GM10248 (cell line): ENCODE results near the gene RAPGEF6.
A peak's percentile ranks its signal among the peaks of the same experiment; 100 is the strongest.

Experiments used
- CTCF ChIA-PET: fragments of 300-600 bp; sonication (Branson Sonifier 250); formaldehyde crosslinking; extraction: SDS; loops from one replicate; lab custom pipeline; 2021; ENCODE audit warnings: antibody characterized with exemption; lab: Yijun Ruan, JAX
- POLR2A ChIA-PET: fragments of 350-650 bp; sonication (Branson Sonifier 250); formaldehyde crosslinking; extraction: SDS; loops from one replicate; lab custom pipeline; 2020; ENCODE audit warnings: antibody characterized with exemption; lab: Yijun Ruan, JAX
- DNase-seq: peaks from one replicate; pipeline ENCODE4 v3.0.0; 2012; ENCODE audit errors: extremely low spot score
- TF ChIP-seq, protein P1 (sequence below): IDR thresholded peaks from 2 replicates; pipeline ENCODE4 v1.5.1; 2012; ENCODE audit warnings: mild to moderate bottlenecking, low read depth; ENCODE audit errors: extremely low read depth, missing control alignments, control extremely low read depth

The RAPGEF6 gene

DNA sequence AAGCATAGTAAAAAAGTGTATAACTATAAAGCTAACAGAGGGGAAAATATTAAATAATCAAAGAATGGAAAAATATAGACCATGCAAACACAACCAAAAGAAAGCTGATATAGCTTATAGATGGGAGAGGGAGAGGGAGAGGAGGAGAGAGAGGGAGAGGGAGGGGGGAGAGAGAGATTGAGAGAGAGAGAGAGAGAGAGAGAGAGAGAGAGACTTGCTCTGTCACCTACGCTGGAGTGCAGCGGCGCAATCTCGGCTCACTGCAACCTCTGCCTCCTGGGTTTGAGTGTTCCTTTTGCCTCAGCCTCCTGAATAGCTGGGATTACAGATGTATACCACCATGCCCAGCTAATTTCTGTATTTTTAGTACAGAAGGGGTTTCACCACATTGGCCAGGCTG lies 110.6 kb downstream of the RAPGEF6 start:
- POLR2A ChIA-PET = interaction anchor here (0.5 kb wide), 1 partner anchor 308 kb away, joined by 5 read pairs; no protein-coding TSS in a partner anchor
- CTCF ChIA-PET = interaction anchor here (0.7 to 2.1 kb wide), 3 partner anchors 9 to 28 kb away, joined by 3 to 9 read pairs (median 5); no protein-coding TSS in a partner anchor
- TF ChIP-seq, protein P1, sequence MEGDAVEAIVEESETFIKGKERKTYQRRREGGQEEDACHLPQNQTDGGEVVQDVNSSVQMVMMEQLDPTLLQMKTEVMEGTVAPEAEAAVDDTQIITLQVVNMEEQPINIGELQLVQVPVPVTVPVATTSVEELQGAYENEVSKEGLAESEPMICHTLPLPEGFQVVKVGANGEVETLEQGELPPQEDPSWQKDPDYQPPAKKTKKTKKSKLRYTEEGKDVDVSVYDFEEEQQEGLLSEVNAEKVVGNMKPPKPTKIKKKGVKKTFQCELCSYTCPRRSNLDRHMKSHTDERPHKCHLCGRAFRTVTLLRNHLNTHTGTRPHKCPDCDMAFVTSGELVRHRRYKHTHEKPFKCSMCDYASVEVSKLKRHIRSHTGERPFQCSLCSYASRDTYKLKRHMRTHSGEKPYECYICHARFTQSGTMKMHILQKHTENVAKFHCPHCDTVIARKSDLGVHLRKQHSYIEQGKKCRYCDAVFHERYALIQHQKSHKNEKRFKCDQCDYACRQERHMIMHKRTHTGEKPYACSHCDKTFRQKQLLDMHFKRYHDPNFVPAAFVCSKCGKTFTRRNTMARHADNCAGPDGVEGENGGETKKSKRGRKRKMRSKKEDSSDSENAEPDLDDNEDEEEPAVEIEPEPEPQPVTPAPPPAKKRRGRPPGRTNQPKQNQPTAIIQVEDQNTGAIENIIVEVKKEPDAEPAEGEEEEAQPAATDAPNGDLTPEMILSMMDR = no peak
- no peak for DNase-seq

DNA sequence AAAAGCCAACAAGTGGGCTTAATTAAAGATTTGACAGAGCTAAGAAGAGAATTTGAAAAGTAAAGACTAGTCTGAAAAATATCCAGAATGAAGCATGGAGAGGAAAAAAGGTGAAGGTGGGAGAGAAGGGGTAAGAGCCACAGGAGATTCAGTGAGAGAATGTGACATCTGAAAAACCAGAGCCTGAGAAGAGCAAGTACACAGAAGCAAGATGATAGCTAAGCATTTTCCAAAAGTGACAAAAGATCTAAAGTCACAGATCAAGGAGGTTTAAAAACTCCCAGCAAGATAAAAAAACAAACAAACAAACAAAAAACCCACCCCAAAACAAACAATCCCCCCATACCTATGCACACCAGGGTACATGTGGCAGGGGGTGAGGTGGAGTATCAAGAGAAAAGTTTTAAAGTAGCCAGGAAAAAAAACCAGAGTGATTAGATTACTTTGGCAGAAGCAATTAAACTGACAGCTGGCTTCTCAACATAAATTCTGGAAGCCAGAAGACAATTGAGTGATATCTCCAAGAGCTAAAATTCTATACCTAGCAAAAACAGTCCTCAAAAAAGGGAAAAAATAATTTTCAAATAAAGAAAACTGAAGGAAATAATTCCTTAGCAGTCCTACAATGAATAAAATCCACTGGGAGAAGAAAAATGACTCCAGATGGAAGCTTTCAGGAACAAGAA lies 111.4 kb downstream of the RAPGEF6 start:
- POLR2A ChIA-PET = interaction anchor here (0.5 kb wide), 1 partner anchor 307 kb away, joined by 5 read pairs; no protein-coding TSS in a partner anchor
- CTCF ChIA-PET = interaction anchor here (1.3 to 2.1 kb wide), 2 partner anchors 9 to 17 kb away, joined by 5 to 9 read pairs; no protein-coding TSS in a partner anchor
- no peak for DNase-seq
- TF ChIP-seq, protein P1 = no peak

- ChIA-PET POLR2A (no interaction called here), CTCF (interaction anchor here (1.1 to 2.3 kb wide), 7 partner anchors 9 to 68 kb away, joined by 3 to 11 read pairs (median 5); no protein-coding TSS in a partner anchor)
- DNase-seq = no peak
- TF ChIP-seq, protein P1 = no peak
These were observed 113.8 kb downstream of the RAPGEF6 start for GRCh38 chr5:131521252-131521651.

- TF ChIP-seq, protein P1 = no peak
- ChIA-PET POLR2A (no interaction called here), CTCF (no interaction called here)
- no peak for DNase-seq
These were observed 119.7 kb downstream of the RAPGEF6 start for GRCh38 chr5:131515348-131515747.

- TF ChIP-seq, protein P1 = no peak
- CTCF ChIA-PET = no interaction called here
- POLR2A ChIA-PET = no interaction called here
- peak; percentile 17 for DNase-seq
These were observed 120.4 kb downstream of the RAPGEF6 start for GRCh38 chr5:131514316-131515283.

- TF ChIP-seq, protein P1 = no peak
- no peak for DNase-seq
- CTCF ChIA-PET = no interaction called here
- POLR2A ChIA-PET = no interaction called here
These were observed 121.2 kb downstream of the RAPGEF6 start for GRCh38 chr5:131513780-131514179.
